ENCODE measurements around the gene GNG3.

The GNG3 gene

DNA sequence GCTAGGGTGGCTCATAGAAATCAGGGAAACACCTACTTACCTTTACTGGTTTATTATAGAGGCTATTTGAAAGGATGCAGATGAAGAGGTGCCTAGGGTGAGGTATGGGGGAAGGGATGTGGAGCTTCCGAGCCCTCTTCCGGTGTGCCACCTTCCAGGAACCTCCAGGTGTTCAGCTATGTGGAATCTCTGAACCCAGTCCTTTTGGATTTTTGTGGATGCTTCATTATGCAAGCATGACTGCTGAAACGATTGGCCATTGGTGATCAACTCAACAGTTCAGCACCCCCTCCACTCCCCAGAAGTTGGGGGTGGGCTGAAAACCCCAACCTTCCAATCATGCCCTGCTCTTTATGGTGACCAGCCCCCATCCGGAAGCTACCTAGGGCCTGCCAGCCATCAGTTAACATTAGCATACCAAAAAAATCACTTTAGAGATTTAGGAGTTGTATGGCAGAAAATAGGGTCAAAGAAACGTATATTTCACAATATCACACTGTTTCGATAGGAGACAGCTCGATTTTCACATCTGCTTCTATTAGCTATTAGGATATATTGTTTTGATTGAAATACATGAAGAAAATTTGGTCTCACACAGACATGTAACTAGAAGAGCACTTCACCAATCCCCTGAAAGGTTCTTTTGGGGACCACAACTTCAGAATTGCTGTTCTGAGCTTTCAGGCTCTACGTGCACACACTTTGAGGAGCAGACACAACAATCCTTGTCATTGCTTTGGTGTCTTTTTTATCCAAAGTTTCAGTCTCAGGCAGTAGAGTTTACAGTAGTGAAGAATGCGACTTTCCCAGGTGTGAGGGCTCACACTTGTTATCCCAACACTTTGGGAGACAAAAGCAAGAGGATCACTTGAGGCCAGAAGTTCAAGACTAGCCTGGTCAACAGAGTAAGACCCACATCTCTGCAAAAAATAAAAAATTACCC, 50.6 kb downstream of the GNG3 start:
- DNase-seq (ENCODE audit: low spot score) = no peak

Data from D341Med (cell line).